Right atrium auricular region (tissue), 2 donors: ENCODE measurements around the gene CNTNAP2. TPM values are rescaled to one million over a fixed set of nuclear protein-coding genes. Genes with fewer than 3 reads are reported as not detected.

ENCODE experiments used
- DNase-seq: peaks from one replicate; pipeline ENCODE4 v3.0.0-alpha.2; 2019; ENCODE audit warnings: low spot score
- H3K27ac ChIP-seq, 2 donors: fragments of 200-600 bp; sonication (generic); 1 replicate in 1 of 2; 2 replicates in 1 of 2; pipeline ENCODE4 v1.5.1; 2016 to 2019
- H3K27me3 ChIP-seq, 2 donors: fragments of 200-600 bp; sonication (generic); one replicate each; pipeline versions ENCODE4 v1.5.1 to v1.6.0; 2017 to 2019
- H3K36me3 ChIP-seq: fragments of 200-600 bp; sonication (generic); one replicate; pipeline ENCODE4 v1.5.1; 2016
- H3K4me1 ChIP-seq, 2 donors: fragments of 200-600 bp; sonication (generic); one replicate each; pipeline versions ENCODE4 v1.5.1 to v1.6.0; 2017 to 2019
- H3K4me3 ChIP-seq, 2 donors: fragments of 200-600 bp; sonication (generic); 1 replicate in 1 of 2; 2 replicates in 1 of 2; pipeline ENCODE4 v1.5.1; 2017 to 2019; ENCODE audit warnings: mild to moderate bottlenecking in 1 of 2, moderate library complexity in 1 of 2
- H3K9me3 ChIP-seq, 2 donors: fragments of 200-600 bp; sonication (generic); one replicate each; pipeline ENCODE4 v1.5.1; 2019
- CTCF ChIP-seq, 2 donors: fragments of 200-600 bp; sonication (generic); IDR thresholded peaks; one replicate each; pipeline ENCODE4 v1.5.1; 2019; ENCODE audit warnings: antibody characterized with exemption in 2 of 2
- total RNA-seq, 2 donors: library from RNA; depleted of rRNA; stranded (reverse); fragments of >200 nt; gene quantifications; one replicate each; pipeline ENCODE4 v1.1.0, GENCODE V29; 2016

CNTNAP2 gene
- total RNA-seq, 2 donors from 2014 or later = 1.1 to 1.7 TPM

- no peaks in the 10 kb centered on the region for H3K4me1 ChIP-seq
- no peak overlapping the region for H3K27ac ChIP-seq
- no peaks in the 10 kb centered on the region for H3K27me3 ChIP-seq
- no peaks in the 10 kb centered on the region for H3K9me3 ChIP-seq
- no peak for DNase-seq
- no peaks in the 10 kb centered on the region for H3K36me3 ChIP-seq
- TF ChIP-seq CTCF (IDR thresholded peaks at IDR 0.05) = no peak
- no peak overlapping the region for H3K4me3 ChIP-seq
These were observed 2279.6 kb downstream of the CNTNAP2 start for GRCh38 chr7:148395990-148396716.

- Histone ChIP-seq H3K36me3 (no peaks in the 10 kb centered on the region), H3K4me3 (no peak overlapping the region), H3K27me3 (no peaks in the 10 kb centered on the region), H3K4me1 (no peaks in the 10 kb centered on the region), H3K9me3 (no peaks in the 10 kb centered on the region), H3K27ac (no peak overlapping the region)
- no peak for TF ChIP-seq CTCF (IDR thresholded peaks at IDR 0.05)
- DNase-seq = no peak
These were observed 2280.5 kb downstream of the CNTNAP2 start for GRCh38 chr7:148397056-148397455.

- no peak overlapping the region for H3K27ac ChIP-seq
- H3K4me3 ChIP-seq = no peak overlapping the region
- DNase-seq = no peak
- H3K4me1 ChIP-seq = no peaks in the 10 kb centered on the region
- H3K36me3 ChIP-seq = no peaks in the 10 kb centered on the region
- no peaks in the 10 kb centered on the region for H3K27me3 ChIP-seq
- no peaks in the 10 kb centered on the region for H3K9me3 ChIP-seq
- no peak for TF ChIP-seq CTCF (IDR thresholded peaks at IDR 0.05)
These were observed 2280.9 kb downstream of the CNTNAP2 start for GRCh38 chr7:148397551-148397950.

- H3K4me3 ChIP-seq = no peak overlapping the region
- no peak for TF ChIP-seq CTCF (IDR thresholded peaks at IDR 0.05)
- H3K27me3 ChIP-seq = no peaks in the 10 kb centered on the region
- no peaks in the 10 kb centered on the region for H3K9me3 ChIP-seq
- H3K36me3 ChIP-seq = no peaks in the 10 kb centered on the region
- no peak for DNase-seq
- no peak overlapping the region for H3K27ac ChIP-seq
- H3K4me1 ChIP-seq = no peaks in the 10 kb centered on the region
These were observed 2281.4 kb downstream of the CNTNAP2 start for GRCh38 chr7:148397985-148398384.

- Histone ChIP-seq H3K4me1 (no peaks in the 10 kb centered on the region), H3K9me3 (no peaks in the 10 kb centered on the region), H3K4me3 (no peak overlapping the region), H3K36me3 (no peaks in the 10 kb centered on the region), H3K27ac (no peak overlapping the region), H3K27me3 (no peaks in the 10 kb centered on the region)
- DNase-seq = no peak
- no peak for TF ChIP-seq CTCF (IDR thresholded peaks at IDR 0.05)
These were observed 2282.3 kb downstream of the CNTNAP2 start for GRCh38 chr7:148398844-148399365.

- no peaks in the 10 kb centered on the region for H3K27me3 ChIP-seq
- H3K9me3 ChIP-seq = no peaks in the 10 kb centered on the region
- no peak for TF ChIP-seq CTCF (IDR thresholded peaks at IDR 0.05)
- H3K27ac ChIP-seq = no peak overlapping the region
- H3K36me3 ChIP-seq = no peaks in the 10 kb centered on the region
- H3K4me1 ChIP-seq = no peaks in the 10 kb centered on the region
- no peak for DNase-seq
- no peak overlapping the region for H3K4me3 ChIP-seq
These were observed 2283.5 kb downstream of the CNTNAP2 start for GRCh38 chr7:148400101-148400500.
